SK-N-SH (cell line): Measurements from ENCODE around the gene PSMA3.
"Not testable (repeated sequence)": the region's sequence is repeated elsewhere in the genome, so short reads cannot be mapped to it uniquely, and the experiment has no call there.

Source experiments
- CTCF ChIP-seq: fragments of 200-600 bp; sonication (generic); IDR thresholded peaks from 2 replicates; pipeline ENCODE4 v1.6.1; 2017; ENCODE audit warnings: antibody characterized with exemption, mild to moderate bottlenecking, moderate library complexity
- EP300 ChIP-seq, 2 experiments: IDR thresholded peaks; 2 replicates each; pipeline versions ENCODE4 v1.4.0 to v1.6.1; 2012; ENCODE audit warnings: borderline replicate concordance in 1 of 2, low read depth in 1 of 2, low read length in 1 of 2

GRCh38 chr14:58262005-58262404 lies 17.4 kb downstream of the PSMA3 start:
- not testable (repeated sequence) for TF ChIP-seq CTCF; EP300 (IDR thresholded peaks at IDR 0.05; ENCODE audit: borderline replicate concordance in 1 of 2, low read depth in 1 of 2, low read length in 1 of 2)
